Activated T-helper 17 cell treated with anti-CD3 and anti-CD28 coated beads, Interleukin-2, amount 50 U/mL, for 72 hours (primary cell): ENCODE results near the gene ANO6. TPM values are rescaled to one million over a fixed set of nuclear protein-coding genes. Genes with fewer than 3 reads are reported as not detected.
"Not testable (repeated sequence)": the region's sequence is repeated elsewhere in the genome, so short reads cannot be mapped to it uniquely, and the experiment has no call there.

Source experiments
- ATAC-seq: fragments of 150-1000 bp; cut with Tn5 transposase; replicated peaks from 2 replicates; pipeline ENCODE4 v1.10.0; 2021; ENCODE audit warnings: mild to moderate bottlenecking, moderate library complexity
- H3K27ac Mint-ChIP-seq: one replicate; pipeline ENCODE4 v1.8.0; 2022; ENCODE audit warnings: mixed read lengths
- H3K27me3 Mint-ChIP-seq: one replicate; pipeline ENCODE4 v1.8.0; 2022; ENCODE audit warnings: mixed read lengths
- H3K36me3 Mint-ChIP-seq: one replicate; pipeline ENCODE4 v1.8.0; 2022; ENCODE audit warnings: low read depth, mild to moderate bottlenecking, mixed read lengths
- H3K4me1 Mint-ChIP-seq: one replicate; pipeline ENCODE4 v1.8.0; 2022; ENCODE audit warnings: mixed read lengths
- H3K4me3 Mint-ChIP-seq: one replicate; pipeline ENCODE4 v1.8.0; 2022; ENCODE audit warnings: mild to moderate bottlenecking, mixed read lengths
- H3K9me3 Mint-ChIP-seq: one replicate; pipeline ENCODE4 v1.8.0; 2022; ENCODE audit warnings: mixed read lengths
- total RNA-seq, 2 donors: library from RNA; stranded (reverse); gene quantifications; one replicate each; pipeline ENCODE4 v1.2.3, GENCODE V29; 2022

The ANO6 gene
- total RNA-seq, 2 donors from 2014 or later: 26.8 to 45.1 TPM

GRCh38 chr12:45357539-45358417 lies 141.9 kb downstream of the ANO6 start:
- Mint-ChIP-seq H3K27ac (no peak overlapping the region), H3K4me1 (peaks cover 11% of the 10 kb centered on the region), H3K4me3 (no peak overlapping the region), H3K27me3 (no peaks in the 10 kb centered on the region), H3K36me3 (peaks cover 96% of the 10 kb centered on the region), H3K9me3 (peaks cover 8% of the 10 kb centered on the region)
- no peak for ATAC-seq

- Mint-ChIP-seq H3K27ac (no peak overlapping the region), H3K4me3 (no peak overlapping the region), H3K27me3 (no peaks in the 10 kb centered on the region), H3K9me3 (peaks cover 18% of the 10 kb centered on the region), H3K36me3 (peaks cover 87% of the 10 kb centered on the region), H3K4me1 (no peaks in the 10 kb centered on the region)
- no peak for ATAC-seq
These were observed 146.4 kb downstream of the ANO6 start for GRCh38 chr12:45362291-45362690.

GRCh38 chr12:45363903-45364302 lies 148.0 kb downstream of the ANO6 start:
- Mint-ChIP-seq H3K36me3 (peaks cover 83% of the 10 kb centered on the region), H3K27me3 (no peaks in the 10 kb centered on the region), H3K9me3 (peaks cover 18% of the 10 kb centered on the region), H3K4me1 (no peaks in the 10 kb centered on the region), H3K4me3 (no peak overlapping the region), H3K27ac (no peak overlapping the region)
- no peak for ATAC-seq

- peaks cover 55% of the 10 kb centered on the region for H3K36me3 Mint-ChIP-seq
- no peak for ATAC-seq
- no peaks in the 10 kb centered on the region for H3K27me3 Mint-ChIP-seq
- H3K4me3 Mint-ChIP-seq: no peak overlapping the region
- H3K4me1 Mint-ChIP-seq: no peaks in the 10 kb centered on the region
- H3K27ac Mint-ChIP-seq: no peak overlapping the region
- H3K9me3 Mint-ChIP-seq: peaks cover 7% of the 10 kb centered on the region
These were observed 153.1 kb downstream of the ANO6 start for GRCh38 chr12:45368841-45369489.

GRCh38 chr12:45377815-45378214 lies 161.9 kb downstream of the ANO6 start:
- H3K36me3 Mint-ChIP-seq: peaks cover 52% of the 10 kb centered on the region
- ATAC-seq: no peak
- no peak overlapping the region for H3K4me3 Mint-ChIP-seq
- H3K27ac Mint-ChIP-seq: no peak overlapping the region
- no peaks in the 10 kb centered on the region for H3K4me1 Mint-ChIP-seq
- H3K9me3 Mint-ChIP-seq: no peaks in the 10 kb centered on the region
- no peaks in the 10 kb centered on the region for H3K27me3 Mint-ChIP-seq

GRCh38 chr12:45379261-45379660 lies 163.4 kb downstream of the ANO6 start:
- Mint-ChIP-seq H3K9me3 (no peaks in the 10 kb centered on the region), H3K27ac (no peak overlapping the region), H3K4me1 (no peaks in the 10 kb centered on the region), H3K4me3 (no peak overlapping the region), H3K27me3 (no peaks in the 10 kb centered on the region), H3K36me3 (peaks cover 67% of the 10 kb centered on the region)
- no peak for ATAC-seq

GRCh38 chr12:45381351-45381750 lies 165.5 kb downstream of the ANO6 start:
- H3K4me1 Mint-ChIP-seq: peaks cover 2% of the 10 kb centered on the region
- peaks cover 87% of the 10 kb centered on the region for H3K36me3 Mint-ChIP-seq
- no peak overlapping the region for H3K27ac Mint-ChIP-seq
- H3K9me3 Mint-ChIP-seq: no peaks in the 10 kb centered on the region
- H3K4me3 Mint-ChIP-seq: no peak overlapping the region
- no peak for ATAC-seq
- no peaks in the 10 kb centered on the region for H3K27me3 Mint-ChIP-seq

GRCh38 chr12:45388545-45388944 lies 172.7 kb downstream of the ANO6 start:
- Mint-ChIP-seq H3K4me1 (peaks cover 5% of the 10 kb centered on the region), H3K36me3 (peaks cover 85% of the 10 kb centered on the region), H3K9me3 (peaks cover 7% of the 10 kb centered on the region), H3K27me3 (no peaks in the 10 kb centered on the region), H3K4me3 (no peak overlapping the region), H3K27ac (no peak overlapping the region)
- ATAC-seq: no peak

GRCh38 chr12:45389426-45389825 lies 173.5 kb downstream of the ANO6 start:
- Mint-ChIP-seq H3K4me1 (peaks cover 5% of the 10 kb centered on the region), H3K27ac (no peak overlapping the region), H3K4me3 (no peak overlapping the region), H3K9me3 (peaks cover 12% of the 10 kb centered on the region), H3K36me3 (peaks cover 80% of the 10 kb centered on the region), H3K27me3 (no peaks in the 10 kb centered on the region)
- ATAC-seq: no peak

GRCh38 chr12:45397499-45397898 lies 181.6 kb downstream of the ANO6 start:
- H3K36me3 Mint-ChIP-seq: peaks cover 30% of the 10 kb centered on the region
- H3K4me3 Mint-ChIP-seq, H3K27ac Mint-ChIP-seq, H3K4me1 Mint-ChIP-seq, H3K27me3 Mint-ChIP-seq, ATAC-seq: not testable (repeated sequence)
- H3K9me3 Mint-ChIP-seq: peaks cover 17% of the 10 kb centered on the region

GRCh38 chr12:45398552-45398951 lies 182.7 kb downstream of the ANO6 start:
- H3K4me1 Mint-ChIP-seq: no peaks in the 10 kb centered on the region
- peaks cover 30% of the 10 kb centered on the region for H3K36me3 Mint-ChIP-seq

GRCh38 chr12:45400991-45401390 lies 185.1 kb downstream of the ANO6 start:
- ATAC-seq: no peak
- Mint-ChIP-seq H3K9me3 (no peaks in the 10 kb centered on the region), H3K36me3 (peaks cover 47% of the 10 kb centered on the region), H3K4me3 (no peak overlapping the region), H3K4me1 (no peaks in the 10 kb centered on the region), H3K27ac (no peak overlapping the region), H3K27me3 (no peaks in the 10 kb centered on the region)

More at GRCh38 chr12:45398552-45398951, 182.7 kb downstream of the ANO6 start:
- peaks cover 10% of the 10 kb centered on the region for H3K9me3 Mint-ChIP-seq
- H3K27ac Mint-ChIP-seq: no peak overlapping the region
- no peak overlapping the region for H3K4me3 Mint-ChIP-seq
- no peak for ATAC-seq
- no peaks in the 10 kb centered on the region for H3K27me3 Mint-ChIP-seq

- Mint-ChIP-seq H3K36me3 (peaks cover 55% of the 10 kb centered on the region), H3K4me1 (no peaks in the 10 kb centered on the region), H3K27ac (no peak overlapping the region), H3K4me3 (no peak overlapping the region), H3K27me3 (no peaks in the 10 kb centered on the region), H3K9me3 (no peaks in the 10 kb centered on the region)
- no peak for ATAC-seq
These were observed 186.4 kb downstream of the ANO6 start for GRCh38 chr12:45402288-45402687.

- ATAC-seq: no peak
- Mint-ChIP-seq H3K4me1 (peaks cover 4% of the 10 kb centered on the region), H3K36me3 (peaks cover 43% of the 10 kb centered on the region), H3K27ac (no peak overlapping the region), H3K27me3 (no peaks in the 10 kb centered on the region), H3K9me3 (no peaks in the 10 kb centered on the region), H3K4me3 (no peak overlapping the region)
These were observed 191.3 kb downstream of the ANO6 start for GRCh38 chr12:45406988-45407850.
